ENCODE measurements around the gene SYVN1. TPM values are rescaled to one million over a fixed set of nuclear protein-coding genes. Genes with fewer than 3 reads are reported as not detected.

Gene SYVN1
- total RNA-seq, 1 experiment from 2014 or later = 45.9 TPM

DNA sequence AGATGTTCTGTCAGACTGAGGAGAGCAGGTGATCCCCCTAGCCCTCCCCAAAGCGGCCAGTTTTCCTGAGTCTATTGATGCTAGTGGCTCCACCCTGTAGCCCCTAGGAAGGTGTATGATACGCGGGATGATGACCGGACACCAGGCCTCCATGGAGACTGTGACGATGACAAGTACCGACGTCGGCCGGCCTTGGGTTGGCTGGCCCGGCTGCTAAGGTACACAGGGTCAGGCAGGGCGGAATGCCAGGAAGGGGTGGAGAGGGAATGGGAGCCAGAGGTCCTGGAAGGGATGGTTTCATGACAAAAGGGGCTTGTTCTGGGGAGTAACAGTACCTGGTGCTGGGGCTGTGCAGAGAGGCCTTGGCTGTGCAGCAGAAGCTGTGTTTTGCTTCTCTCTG is 47.1 kb downstream of the SYVN1 start:
- H3K4me2 ChIP-seq (ENCODE audit: low read length) = no peak overlapping the region
- H3K4me3 ChIP-seq (replicated peaks in 1 of 2; ENCODE audit: low read depth in 1 of 2, low read length in 2 of 2) = no peak overlapping the region
- no peaks in the 10 kb centered on the region for H3K27me3 ChIP-seq (ENCODE audit: insufficient read depth, low read length)
- no peak for ATAC-seq
- H2AFZ ChIP-seq (ENCODE audit: low read depth, low read length, poor library complexity, severe bottlenecking) = no peak overlapping the region
- peaks cover 22% of the 10 kb centered on the region for H3K79me2 ChIP-seq (ENCODE audit: insufficient read depth, low read length)
- ChIA-PET CTCF (no interaction called here), RAD21 (ENCODE audit: low non-redundant PET in 1 of 2, low total read pairs in 2 of 2, uncharacterized antibody in 2 of 2, unreplicated experiment in 2 of 2) (no interaction called here), POLR2A (no interaction called here)
- H3K9ac ChIP-seq (ENCODE audit: low read length) = no peak overlapping the region
- DNase-seq (ENCODE audit: low read depth, low spot score) = no peak
- H3K4me1 ChIP-seq (ENCODE audit: control insufficient read depth in 1 of 2, insufficient read depth in 2 of 2, low read length in 2 of 2) = peaks cover 7 to 16% of the 10 kb centered on the region in 2 experiments; a peak in 3 of 4 replicates
- H3K27ac ChIP-seq (ENCODE audit: low read depth, low read length) = no peak overlapping the region
- intact Hi-C loops (cut with micrococcal nuclease) = no loop called here
- no TSS peak for BruUV-seq (replicated peaks)
- H4K20me1 ChIP-seq (ENCODE audit: insufficient read depth) = no peaks in the 10 kb centered on the region
- H3K36me3 ChIP-seq (ENCODE audit: control insufficient read depth in 1 of 2, insufficient read depth in 2 of 2, low read length in 2 of 2) = peaks cover 0 to 18% of the 10 kb centered on the region in 2 experiments; a peak in 1 of 4 replicates
- TF ChIP-seq TCF7L2 (IDR thresholded peaks at IDR 0.05; ENCODE audit: borderline replicate concordance, extremely low read depth, insufficient read depth, insufficient read length) = no peak
- TF ChIP-seq, protein P1, sequence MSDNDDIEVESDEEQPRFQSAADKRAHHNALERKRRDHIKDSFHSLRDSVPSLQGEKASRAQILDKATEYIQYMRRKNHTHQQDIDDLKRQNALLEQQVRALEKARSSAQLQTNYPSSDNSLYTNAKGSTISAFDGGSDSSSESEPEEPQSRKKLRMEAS (IDR thresholded peaks at IDR 0.05) = no peak
- no peak for TF ChIP-seq POLR2AphosphoS5 (IDR thresholded peaks at IDR 0.05; ENCODE audit: low read depth, low read length)
- no peak for TF ChIP-seq EZH2phosphoT487 (IDR thresholded peaks at IDR 0.05; ENCODE audit: borderline replicate concordance)
- TF ChIP-seq ELF1 (IDR thresholded peaks at IDR 0.05; ENCODE audit: borderline replicate concordance, low read depth) = no peak
- no peaks in the 10 kb centered on the region for H3K9me2 ChIP-seq (ENCODE audit: insufficient read depth)
- no peaks in the 10 kb centered on the region for H3K9me3 ChIP-seq (ENCODE audit: control insufficient read depth in 1 of 2, insufficient read depth in 1 of 2, low read depth in 1 of 2, low read length in 2 of 2)

DNA sequence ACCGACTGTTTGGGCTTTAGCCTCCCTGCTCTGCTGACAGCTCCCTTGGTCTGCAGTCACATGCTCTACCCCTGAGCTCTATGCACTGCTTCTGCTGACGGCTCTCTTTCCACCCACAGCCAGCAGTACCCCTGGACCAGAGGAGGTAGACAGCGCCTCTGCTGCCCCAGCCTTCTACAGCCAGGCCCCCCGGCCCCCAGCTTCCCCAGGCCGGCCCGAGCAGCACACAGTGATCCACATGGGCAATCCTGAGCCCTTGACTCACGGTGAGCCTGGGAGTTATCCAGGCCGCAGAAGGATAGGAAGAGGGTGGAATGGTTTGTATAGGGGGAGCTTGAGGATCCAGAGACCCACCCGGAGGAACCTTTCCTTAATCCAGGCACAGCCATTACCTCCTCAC is 47.5 kb downstream of the SYVN1 start:
- Histone ChIP-seq H3K79me2 (ENCODE audit: insufficient read depth, low read length) (peaks cover 26% of the 10 kb centered on the region), H4K20me1 (ENCODE audit: insufficient read depth) (no peaks in the 10 kb centered on the region), H3K4me2 (ENCODE audit: low read length) (no peak overlapping the region), H3K36me3 (ENCODE audit: control insufficient read depth in 1 of 2, insufficient read depth in 2 of 2, low read length in 2 of 2) (peaks cover 0 to 22% of the 10 kb centered on the region in 2 experiments; a peak in 1 of 4 replicates), H3K9me3 (ENCODE audit: control insufficient read depth in 1 of 2, insufficient read depth in 1 of 2, low read depth in 1 of 2, low read length in 2 of 2) (no peaks in the 10 kb centered on the region), H3K4me1 (ENCODE audit: control insufficient read depth in 1 of 2, insufficient read depth in 2 of 2, low read length in 2 of 2) (peaks cover 7 to 20% of the 10 kb centered on the region in 2 experiments; a peak in 3 of 4 replicates), H2AFZ (ENCODE audit: low read depth, low read length, poor library complexity, severe bottlenecking) (no peak overlapping the region), H3K27ac (ENCODE audit: low read depth, low read length) (no peak overlapping the region), H3K9me2 (ENCODE audit: insufficient read depth) (no peaks in the 10 kb centered on the region), H3K4me3 (replicated peaks in 1 of 2; ENCODE audit: low read depth in 1 of 2, low read length in 2 of 2) (no peak overlapping the region), H3K27me3 (ENCODE audit: insufficient read depth, low read length) (no peaks in the 10 kb centered on the region), H3K9ac (ENCODE audit: low read length) (no peak overlapping the region)
- BruUV-seq (replicated peaks) = no TSS peak
- RAD21 ChIA-PET (ENCODE audit: low non-redundant PET in 1 of 2, low total read pairs in 2 of 2, uncharacterized antibody in 2 of 2, unreplicated experiment in 2 of 2) = no interaction called here
- TF ChIP-seq EGR1 (IDR thresholded peaks at IDR 0.05; ENCODE audit: low read depth) = no peak
- TF ChIP-seq, protein P2, sequence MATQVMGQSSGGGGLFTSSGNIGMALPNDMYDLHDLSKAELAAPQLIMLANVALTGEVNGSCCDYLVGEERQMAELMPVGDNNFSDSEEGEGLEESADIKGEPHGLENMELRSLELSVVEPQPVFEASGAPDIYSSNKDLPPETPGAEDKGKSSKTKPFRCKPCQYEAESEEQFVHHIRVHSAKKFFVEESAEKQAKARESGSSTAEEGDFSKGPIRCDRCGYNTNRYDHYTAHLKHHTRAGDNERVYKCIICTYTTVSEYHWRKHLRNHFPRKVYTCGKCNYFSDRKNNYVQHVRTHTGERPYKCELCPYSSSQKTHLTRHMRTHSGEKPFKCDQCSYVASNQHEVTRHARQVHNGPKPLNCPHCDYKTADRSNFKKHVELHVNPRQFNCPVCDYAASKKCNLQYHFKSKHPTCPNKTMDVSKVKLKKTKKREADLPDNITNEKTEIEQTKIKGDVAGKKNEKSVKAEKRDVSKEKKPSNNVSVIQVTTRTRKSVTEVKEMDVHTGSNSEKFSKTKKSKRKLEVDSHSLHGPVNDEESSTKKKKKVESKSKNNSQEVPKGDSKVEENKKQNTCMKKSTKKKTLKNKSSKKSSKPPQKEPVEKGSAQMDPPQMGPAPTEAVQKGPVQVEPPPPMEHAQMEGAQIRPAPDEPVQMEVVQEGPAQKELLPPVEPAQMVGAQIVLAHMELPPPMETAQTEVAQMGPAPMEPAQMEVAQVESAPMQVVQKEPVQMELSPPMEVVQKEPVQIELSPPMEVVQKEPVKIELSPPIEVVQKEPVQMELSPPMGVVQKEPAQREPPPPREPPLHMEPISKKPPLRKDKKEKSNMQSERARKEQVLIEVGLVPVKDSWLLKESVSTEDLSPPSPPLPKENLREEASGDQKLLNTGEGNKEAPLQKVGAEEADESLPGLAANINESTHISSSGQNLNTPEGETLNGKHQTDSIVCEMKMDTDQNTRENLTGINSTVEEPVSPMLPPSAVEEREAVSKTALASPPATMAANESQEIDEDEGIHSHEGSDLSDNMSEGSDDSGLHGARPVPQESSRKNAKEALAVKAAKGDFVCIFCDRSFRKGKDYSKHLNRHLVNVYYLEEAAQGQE (IDR thresholded peaks at IDR 0.05; ENCODE audit: low read depth) = no peak
- no peak for TF ChIP-seq ELF1 (IDR thresholded peaks at IDR 0.05; ENCODE audit: borderline replicate concordance, low read depth)
- no peak for TF ChIP-seq EZH2phosphoT487 (IDR thresholded peaks at IDR 0.05; ENCODE audit: borderline replicate concordance)
- TF ChIP-seq POLR2AphosphoS5 (IDR thresholded peaks at IDR 0.05; ENCODE audit: low read depth, low read length) = no peak
- no peak for TF ChIP-seq TCF7L2 (IDR thresholded peaks at IDR 0.05; ENCODE audit: borderline replicate concordance, extremely low read depth, insufficient read depth, insufficient read length)
- TF ChIP-seq, protein P3, sequence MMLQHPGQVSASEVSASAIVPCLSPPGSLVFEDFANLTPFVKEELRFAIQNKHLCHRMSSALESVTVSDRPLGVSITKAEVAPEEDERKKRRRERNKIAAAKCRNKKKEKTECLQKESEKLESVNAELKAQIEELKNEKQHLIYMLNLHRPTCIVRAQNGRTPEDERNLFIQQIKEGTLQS (IDR thresholded peaks at IDR 0.05) = no peak
- TF ChIP-seq CEBPB (IDR thresholded peaks at IDR 0.05; ENCODE audit: low read depth) = no peak
- no peak for TF ChIP-seq CBX3 (IDR thresholded peaks at IDR 0.05; ENCODE audit: low read depth)
- CTCF ChIA-PET = no interaction called here
- no peak for DNase-seq (ENCODE audit: low read depth, low spot score)
- POLR2A ChIA-PET = no interaction called here
- ATAC-seq = no peak
- intact Hi-C loops (cut with micrococcal nuclease) = no loop called here
